ENCODE results near the gene VEPH1. TPM values are rescaled to one million over a fixed set of nuclear protein-coding genes. Genes with fewer than 3 reads are reported as not detected.

VEPH1 gene
- total RNA-seq, 2 experiments from 2014 or later, result not detected

- Mint-ChIP-seq H3K27ac (no peak overlapping the region), H3K9me3 (no peaks in the 10 kb centered on the region), H3K4me1 (ENCODE audit: low read depth) (peaks cover 5% of the 10 kb centered on the region), H3K27me3 (no peaks in the 10 kb centered on the region), H3K36me3 (ENCODE audit: low read depth) (no peaks in the 10 kb centered on the region), H3K4me3 (no peak overlapping the region)
- CTCF ChIA-PET, result interaction anchor here (1.0 kb wide), 1 partner anchor 13 kb away, joined by 3 read pairs; no protein-coding TSS in a partner anchor
- no peak for DNase-seq
- intact Hi-C loops (cut with micrococcal nuclease), result no loop called here
- no peak for ATAC-seq
- no peak for TF ChIP-seq CTCF (IDR thresholded peaks at IDR 0.05)
- POLR2A ChIA-PET, result no interaction called here
Measured at GRCh38 chr3:157294953-157295352, 208.3 kb downstream of the VEPH1 start.

- TF ChIP-seq CTCF (IDR thresholded peaks at IDR 0.05), result no peak
- DNase-seq (no peak), ATAC-seq (no peak)
- Mint-ChIP-seq H3K4me3 (no peak overlapping the region), H3K36me3 (ENCODE audit: low read depth) (no peaks in the 10 kb centered on the region), H3K27me3 (no peaks in the 10 kb centered on the region), H3K4me1 (ENCODE audit: low read depth) (peaks cover 5% of the 10 kb centered on the region), H3K9me3 (no peaks in the 10 kb centered on the region), H3K27ac (no peak overlapping the region)
- intact Hi-C loops (cut with micrococcal nuclease), result no loop called here
- ChIA-PET POLR2A (no interaction called here), CTCF (interaction anchor here (0.6 kb wide), 1 partner anchor 11 kb away, joined by 3 read pairs; no protein-coding TSS in a partner anchor)
Measured at GRCh38 chr3:157294491-157294890, 208.7 kb downstream of the VEPH1 start.

- Mint-ChIP-seq H3K36me3 (ENCODE audit: low read depth) (no peaks in the 10 kb centered on the region), H3K27ac (no peak overlapping the region), H3K4me3 (no peak overlapping the region), H3K9me3 (no peaks in the 10 kb centered on the region), H3K4me1 (ENCODE audit: low read depth) (peaks cover 5% of the 10 kb centered on the region), H3K27me3 (no peaks in the 10 kb centered on the region)
- DNase-seq (no peak), ATAC-seq (no peak)
- TF ChIP-seq CTCF (IDR thresholded peaks at IDR 0.05), result no peak
- ChIA-PET CTCF (no interaction called here), POLR2A (no interaction called here)
- intact Hi-C loops (cut with micrococcal nuclease), result no loop called here
Measured at GRCh38 chr3:157290766-157291165, 212.4 kb downstream of the VEPH1 start.

GRCh38 chr3:157285966-157286365 lies 217.2 kb downstream of the VEPH1 start:
- Mint-ChIP-seq H3K27me3 (no peaks in the 10 kb centered on the region), H3K27ac (no peak overlapping the region), H3K9me3 (no peaks in the 10 kb centered on the region), H3K4me3 (no peak overlapping the region), H3K36me3 (ENCODE audit: low read depth) (no peaks in the 10 kb centered on the region), H3K4me1 (ENCODE audit: low read depth) (peaks cover 4% of the 10 kb centered on the region)
- intact Hi-C loops (cut with micrococcal nuclease), result no loop called here
- DNase-seq (no peak), ATAC-seq (no peak)
- no peak for TF ChIP-seq CTCF (IDR thresholded peaks at IDR 0.05)
- CTCF ChIA-PET, result no interaction called here
- POLR2A ChIA-PET, result no interaction called here

- no peaks in the 10 kb centered on the region for H3K36me3 Mint-ChIP-seq (ENCODE audit: low read depth)
- POLR2A ChIA-PET, result no interaction called here
- no peaks in the 10 kb centered on the region for H3K9me3 Mint-ChIP-seq
- TF ChIP-seq CTCF (IDR thresholded peaks at IDR 0.05), result no peak
- DNase-seq, result no peak
- H3K4me1 Mint-ChIP-seq (ENCODE audit: low read depth), result peaks cover 4% of the 10 kb centered on the region
- CTCF ChIA-PET, result no interaction called here
- H3K27me3 Mint-ChIP-seq, result no peaks in the 10 kb centered on the region
- intact Hi-C loops (cut with micrococcal nuclease), result no loop called here
- H3K4me3 Mint-ChIP-seq, result no peak overlapping the region
- ATAC-seq, result no peak
- no peak overlapping the region for H3K27ac Mint-ChIP-seq
Measured at GRCh38 chr3:157285141-157285540, 218.1 kb downstream of the VEPH1 start.
